GM12875 (cell line): ENCODE data around the gene TBX2.

Experiments
- H3K4me3 ChIP-seq: one replicate; pipeline ENCODE4 v1.5.1; 2011; ENCODE audit warnings: low read depth, low read length, control low read depth
- CTCF ChIP-seq: IDR thresholded peaks from 2 replicates; pipeline ENCODE4 v1.5.1; 2011; ENCODE audit warnings: low read depth, mild to moderate bottlenecking, control low read depth, inconsistent platforms, low read length, moderate library complexity, borderline replicate concordance; ENCODE audit not compliant: insufficient read depth

The TBX2 gene

GRCh38 chr17:61456061-61456681 lies 56.5 kb downstream of the TBX2 start:
- no peak for TF ChIP-seq CTCF
- H3K4me3 ChIP-seq, result no peak overlapping the region

GRCh38 chr17:61456688-61457225 lies 57.1 kb downstream of the TBX2 start:
- no peak for TF ChIP-seq CTCF
- H3K4me3 ChIP-seq, result no peak overlapping the region

GRCh38 chr17:61457226-61457983 lies 57.8 kb downstream of the TBX2 start:
- no peak for TF ChIP-seq CTCF
- H3K4me3 ChIP-seq, result no peak overlapping the region

- no peak overlapping the region for H3K4me3 ChIP-seq
These were observed 58.4 kb downstream of the TBX2 start for GRCh38 chr17:61458000-61458399.

GRCh38 chr17:61458421-61459141 lies 58.9 kb downstream of the TBX2 start:
- no peak for TF ChIP-seq CTCF
- no peak overlapping the region for H3K4me3 ChIP-seq

More at GRCh38 chr17:61458000-61458399, 58.4 kb downstream of the TBX2 start:
- no peak for TF ChIP-seq CTCF
